Anterior cingulate cortex (tissue), 58 donors: Measurements from ENCODE around the gene IP6K1.
"Not testable (repeated sequence)": the region's sequence is repeated elsewhere in the genome, so short reads cannot be mapped to it uniquely, and the experiment has no call there.

Experiments used
- DNase-seq, 58 donors: peaks; one replicate each; lab custom pipeline; 2025; lab: John Stamatoyannopoulos, UW

IP6K1 gene

GRCh38 chr3:49786357-49787181 is at the start of gene IP6K1:
Gene IP6K1, minus strand, starts transcription at chr3:49786542. Its CDS starts 38,502 bp downstream, at chr3:49748040.
- DNase-seq = peak; percentile 92 to 100 (median 100)

- no peak for DNase-seq
Observed at GRCh38 chr3:49831341-49831740, 45.0 kb upstream of the IP6K1 start.

GRCh38 chr3:49826016-49826415 is 39.7 kb upstream of the IP6K1 start:
- DNase-seq = peak in 2 of 58 donors; percentile 11 to 15

- DNase-seq = not testable (repeated sequence)
Observed at GRCh38 chr3:49823131-49823530, 36.8 kb upstream of the IP6K1 start.

GRCh38 chr3:49813497-49814174 is 27.3 kb upstream of the IP6K1 start, which contains the start of gene UBA7:
Gene UBA7, minus strand, starts transcription at chr3:49813953. Its CDS starts 166 bp downstream, at chr3:49813787.
- DNase-seq = peak in 12 of 58 donors; percentile 2 to 36 (median 16)

- no peak for DNase-seq
Observed at GRCh38 chr3:49812916-49813496, 26.7 kb upstream of the IP6K1 start.

- DNase-seq = no peak
Observed at GRCh38 chr3:49807431-49808114, 21.2 kb upstream of the IP6K1 start.

GRCh38 chr3:49806850-49807249 is 20.5 kb upstream of the IP6K1 start:
- DNase-seq = no peak

GRCh38 chr3:49805897-49806701 is 19.8 kb upstream of the IP6K1 start:
- DNase-seq = peak in 20 of 58 donors; percentile 7 to 53 (median 26)

GRCh38 chr3:49805367-49805782 is 19.0 kb upstream of the IP6K1 start:
- peak in 35 of 58 donors; percentile 9 to 64 (median 42) for DNase-seq

GRCh38 chr3:49804141-49805041 is 18.0 kb upstream of the IP6K1 start:
- peak in 1 of 58 donors; percentile 27 for DNase-seq

- DNase-seq = peak in 6 of 58 donors; percentile 43 to 78 (median 60)
Observed at GRCh38 chr3:49803465-49804140, 17.3 kb upstream of the IP6K1 start.

GRCh38 chr3:49802719-49803464 is 16.6 kb upstream of the IP6K1 start, which contains the start of gene INKA1:
Gene INKA1, plus strand, starts transcription at chr3:49803261. Its CDS starts 132 bp downstream, at chr3:49803393.
- DNase-seq = peak in 57 of 58 donors; percentile 29 to 92 (median 79)

GRCh38 chr3:49801160-49801559 is 14.8 kb upstream of the IP6K1 start:
- DNase-seq = no peak

GRCh38 chr3:49799761-49800160 is 13.4 kb upstream of the IP6K1 start, which contains the start of gene CDHR4:
Gene CDHR4, minus strand, starts transcription at chr3:49799873. Its CDS starts 61 bp downstream, at chr3:49799812.
- no peak for DNase-seq

GRCh38 chr3:49799105-49799504 is 12.8 kb upstream of the IP6K1 start:
- no peak for DNase-seq
